SK-N-SH (cell line): ENCODE results near the gene LPCAT2.

Experiments used
- CHD2 ChIP-seq: fragments of 150-350 bp; IDR thresholded peaks from 2 replicates; pipeline ENCODE4 v1.6.1; 2018; ENCODE audit warnings: low read length; ENCODE audit not compliant: partially characterized antibody
- CTCF ChIP-seq: fragments of 200-600 bp; sonication (generic); IDR thresholded peaks from 2 replicates; pipeline ENCODE4 v1.6.1; 2017; ENCODE audit warnings: antibody characterized with exemption, mild to moderate bottlenecking, moderate library complexity
- EZH2phosphoT487 ChIP-seq: fragments of 200-600 bp; sonication (generic); IDR thresholded peaks from 2 replicates; pipeline ENCODE4 v1.6.1; 2017; ENCODE audit warnings: low read depth, mixed run types, mild to moderate bottlenecking, antibody characterized with exemption, moderate library complexity, borderline replicate concordance
- GATA2 ChIP-seq: sonication (generic); formaldehyde crosslinking; IDR thresholded peaks from 2 replicates; pipeline ENCODE4 v1.5.0; 2020; ENCODE audit warnings: mild to moderate bottlenecking, missing genetic modification reagents
- TEAD4 ChIP-seq: IDR thresholded peaks from 2 replicates; pipeline ENCODE4 v1.4.0; 2012; ENCODE audit warnings: mild to moderate bottlenecking, borderline replicate concordance; ENCODE audit not compliant: insufficient read depth
- TF ChIP-seq, protein P1 (sequence below): IDR thresholded peaks from 2 replicates; pipeline ENCODE4 v1.4.0; 2012; ENCODE audit warnings: low read depth

- TF ChIP-seq, protein P1, sequence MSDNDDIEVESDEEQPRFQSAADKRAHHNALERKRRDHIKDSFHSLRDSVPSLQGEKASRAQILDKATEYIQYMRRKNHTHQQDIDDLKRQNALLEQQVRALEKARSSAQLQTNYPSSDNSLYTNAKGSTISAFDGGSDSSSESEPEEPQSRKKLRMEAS = no peak
- TF ChIP-seq CHD2 (no peak), TEAD4 (no peak), GATA2 (CRISPR knock-in tag) (no peak), CTCF (no peak), EZH2phosphoT487 (no peak)
These were observed 6.2 kb downstream of the LPCAT2 start for GRCh38 chr16:55515111-55515510.
